LNCAP (cell line): ENCODE data around the gene NR1H3.

Experiments used
- CTCF ChIP-seq: fragments of 450-650 bp; IDR thresholded peaks from 2 replicates; pipeline ENCODE4 v1.5.1; 2017; ENCODE audit warnings: mild to moderate bottlenecking

Gene NR1H3

DNA sequence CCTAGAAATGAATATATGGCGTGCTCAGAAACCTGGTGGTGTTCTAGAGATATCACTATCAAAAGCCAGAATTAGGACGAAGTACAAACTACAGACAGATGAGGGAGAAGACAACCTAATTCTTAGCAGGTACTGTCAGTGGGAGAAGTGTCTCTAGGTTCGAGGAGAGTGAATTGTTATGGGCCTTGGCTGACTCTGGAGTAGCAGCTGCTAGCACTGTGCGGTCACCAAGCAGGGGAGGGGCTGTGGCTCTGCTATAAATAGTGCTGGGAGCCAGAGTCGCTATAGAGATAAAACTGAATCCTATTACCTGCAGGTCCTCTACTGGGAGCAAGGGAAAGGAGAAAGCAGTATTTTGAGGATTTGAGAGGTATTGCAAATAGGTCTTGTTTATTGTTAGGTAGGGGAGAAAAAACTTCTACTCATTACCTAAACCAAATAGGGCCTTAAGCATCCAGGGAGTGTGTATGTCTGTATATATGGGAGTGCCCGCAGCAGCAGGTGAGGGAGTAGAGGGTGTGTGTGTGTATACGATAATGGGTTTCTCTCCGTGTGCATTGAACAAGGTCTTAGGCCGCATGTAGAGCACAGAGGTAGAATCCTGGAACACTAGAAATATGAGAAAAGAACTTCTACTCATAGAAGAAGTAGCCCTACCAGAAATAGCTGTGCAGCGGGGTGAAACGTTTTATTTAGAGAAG lies 14.3 kb downstream of the NR1H3 start:
- TF ChIP-seq CTCF: no peak

DNA sequence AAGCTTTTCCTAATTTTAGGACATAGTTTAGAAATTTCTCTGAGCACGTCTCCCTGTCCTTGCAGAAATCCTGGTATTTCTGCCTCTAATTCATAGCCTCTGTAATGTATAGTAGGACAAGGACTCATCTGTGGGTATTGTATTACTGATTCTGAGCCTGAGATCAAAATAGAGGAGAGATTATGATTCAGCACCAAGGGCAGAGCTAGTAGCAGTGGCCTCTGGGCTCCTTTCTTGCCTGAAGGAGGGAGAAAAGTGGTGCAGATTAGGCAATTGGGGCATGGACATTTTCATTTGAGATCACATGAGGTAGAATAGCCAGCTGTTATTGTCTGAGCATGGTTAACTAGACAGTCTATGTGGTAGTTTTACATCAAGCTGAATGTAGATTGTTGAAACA lies 14.9 kb downstream of the NR1H3 start:
- TF ChIP-seq CTCF: no peak

DNA sequence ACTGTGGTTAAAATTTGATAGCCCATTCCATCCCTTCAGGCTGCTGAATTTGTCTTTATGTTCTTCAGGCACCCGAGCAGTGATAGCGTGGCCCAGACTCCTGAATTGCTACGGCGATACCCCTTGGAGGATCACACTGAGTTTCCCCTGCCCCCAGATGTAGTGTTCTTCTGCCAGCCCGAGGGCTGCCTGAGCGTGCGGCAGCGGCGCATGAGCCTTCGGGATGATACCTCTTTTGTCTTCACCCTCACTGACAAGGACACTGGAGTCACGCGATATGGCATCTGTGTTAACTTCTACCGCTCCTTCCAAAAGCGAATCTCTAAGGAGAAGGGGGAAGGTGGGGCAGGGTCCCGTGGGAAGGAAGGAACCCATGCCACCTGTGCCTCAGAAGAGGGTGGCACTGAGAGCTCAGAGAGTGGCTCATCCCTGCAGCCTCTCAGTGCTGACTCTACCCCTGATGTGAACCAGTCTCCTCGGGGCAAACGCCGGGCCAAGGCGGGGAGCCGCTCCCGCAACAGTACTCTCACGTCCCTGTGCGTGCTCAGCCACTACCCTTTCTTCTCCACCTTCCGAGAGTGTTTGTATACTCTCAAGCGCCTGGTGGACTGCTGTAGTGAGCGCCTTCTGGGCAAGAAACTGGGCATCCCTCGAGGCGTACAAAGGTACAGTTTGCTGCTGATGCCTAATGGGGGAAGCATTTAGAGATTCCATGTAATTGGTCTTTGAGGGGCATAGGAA lies 16.9 kb downstream of the NR1H3 start:
- TF ChIP-seq CTCF: no peak

DNA sequence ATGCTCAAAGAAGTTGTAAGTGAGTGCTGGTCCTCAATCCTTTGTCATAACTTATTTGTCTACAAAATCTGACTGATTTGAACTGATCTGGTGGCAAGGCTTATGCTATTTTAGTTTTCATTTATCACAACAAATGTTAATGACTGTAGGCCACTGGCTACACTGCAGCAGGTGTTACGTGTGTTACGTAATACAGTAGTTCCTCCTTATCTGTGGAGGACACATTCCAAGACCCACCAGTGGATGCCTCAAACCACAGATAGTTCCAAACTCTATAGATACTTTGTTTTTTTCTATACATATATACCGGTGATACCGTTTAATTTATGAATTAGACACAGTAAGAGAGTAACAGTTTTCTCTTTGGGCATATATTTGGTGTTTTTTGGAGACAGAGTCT lies 19.1 kb downstream of the NR1H3 start:
- no peak for TF ChIP-seq CTCF

DNA sequence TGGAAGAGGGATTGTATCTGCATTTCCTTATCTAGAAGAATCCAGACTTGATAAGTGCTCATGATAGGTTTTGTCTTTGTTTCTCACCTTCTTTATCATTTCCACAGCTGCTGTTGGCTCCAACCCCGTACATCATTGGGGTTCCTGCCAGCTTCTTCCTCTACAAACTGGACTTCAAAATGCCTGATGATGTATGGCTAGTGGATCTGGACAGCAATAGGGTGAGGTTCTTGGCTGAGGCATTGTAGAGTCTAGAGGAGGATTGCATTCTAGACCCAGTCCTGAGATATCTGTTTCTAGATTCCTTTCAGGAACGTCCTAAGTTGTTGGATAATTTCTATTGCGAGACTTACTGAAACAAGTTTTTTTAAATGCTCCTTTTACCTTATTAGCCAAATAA lies 20.3 kb downstream of the NR1H3 start:
- TF ChIP-seq CTCF: no peak

- no peak for TF ChIP-seq CTCF
These were observed 21.0 kb downstream of the NR1H3 start for GRCh38 chr11:47278769-47279168.

- no peak for TF ChIP-seq CTCF
These were observed 22.3 kb downstream of the NR1H3 start for GRCh38 chr11:47280099-47280498.
